Measurements from ENCODE around the gene PAPLN. TPM values are rescaled to one million over a fixed set of nuclear protein-coding genes. Genes with fewer than 3 reads are reported as not detected.

The PAPLN gene
- total and polyA plus RNA-seq, 2 experiments from 2014 or later, result 2.8 to 13.2 TPM

DNA sequence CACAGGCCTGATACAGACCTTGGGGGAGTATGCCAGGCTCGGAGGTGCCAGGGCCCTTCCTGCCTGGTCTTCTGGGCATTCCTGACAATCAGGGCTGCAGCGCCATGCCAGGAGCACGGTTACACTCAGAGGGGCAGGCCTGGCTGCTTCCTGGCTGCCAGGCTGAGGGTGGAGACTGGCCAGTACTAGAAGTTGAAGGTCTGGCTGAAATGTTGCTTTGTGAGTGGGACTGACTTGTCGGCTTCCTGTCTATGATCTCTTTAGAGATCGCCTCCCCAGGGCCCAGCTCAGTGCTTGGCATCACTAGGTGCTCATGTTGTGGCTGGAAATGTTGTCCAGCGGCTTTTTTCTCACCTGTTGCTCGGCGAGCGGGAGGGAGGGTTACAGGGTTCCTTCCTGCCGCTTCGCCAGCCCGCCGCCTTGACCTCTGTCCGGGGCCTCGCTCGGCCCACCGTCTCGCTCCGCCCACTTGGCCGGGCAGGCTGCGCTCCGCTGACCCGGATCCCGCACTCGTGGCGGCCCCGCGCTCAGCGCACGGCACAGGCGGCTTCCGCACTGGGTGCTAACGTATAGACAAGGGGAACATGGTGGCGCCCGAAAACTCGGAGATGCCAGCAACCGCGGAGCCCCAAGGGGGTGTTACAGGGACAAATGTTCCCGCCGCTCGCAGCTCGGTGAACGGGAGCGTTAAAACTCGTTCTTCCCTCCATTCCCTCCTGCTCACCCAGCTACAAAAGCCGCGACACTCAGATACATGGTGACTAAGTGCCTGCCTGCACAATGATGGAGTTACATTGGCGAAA lies 32.6 kb downstream of the PAPLN start:
- Histone ChIP-seq H3K4me3 (peak overlapping the region; percentile 58), H3K4me2 (peak overlapping the region; percentile 79), H3K27ac (ENCODE audit: low read depth) (no peak overlapping the region), H4K20me1 (replicated peaks; ENCODE audit: insufficient read depth) (peaks cover 6% of the 10 kb centered on the region; the same call in 1 of the 2 replicates), H3K4me1 (ENCODE audit: insufficient read depth) (peaks cover 4% of the 10 kb centered on the region), H3K36me3 (ENCODE audit: insufficient read depth) (peaks cover 5% of the 10 kb centered on the region; the same call in 1 of the 2 replicates), H3K9me2 (ENCODE audit: insufficient read depth) (no peaks in the 10 kb centered on the region), H3K79me2 (replicated peaks; ENCODE audit: insufficient read depth) (no peaks in the 10 kb centered on the region), H3F3A (replicated peaks; ENCODE audit: low read depth) (peaks cover 12% of the 10 kb centered on the region; the same call in 1 of the 2 replicates), H2AFZ (peak overlapping the region; percentile 82; the same call in 1 of the 2 replicates), H3K27me3 (ENCODE audit: insufficient read depth) (no peaks in the 10 kb centered on the region)
- Mint-ChIP-seq H3K27me3 (ENCODE audit: insufficient read depth, low read depth, poor library complexity) (peaks cover 2% of the 10 kb centered on the region), H3K27ac (no peak overlapping the region), H3K4me1 (peaks cover 5% of the 10 kb centered on the region), H3K36me3 (ENCODE audit: low read depth) (peaks cover 22% of the 10 kb centered on the region), H3K4me3 (peak overlapping the region; percentile 68), H3K9me3 (no peaks in the 10 kb centered on the region)
- ATAC-seq, result peak; percentile 85
- peak; percentile 78 for DNase-seq (ENCODE audit: low spot score)
- TF ChIP-seq EZH2phosphoT487 (IDR thresholded peaks at IDR 0.05; ENCODE audit: unreplicated experiment) (no peak), ZNF462 (CRISPR knock-in tag; IDR thresholded peaks at IDR 0.05) (no peak), ZNF114 (CRISPR knock-in tag; IDR thresholded peaks at IDR 0.05) (no peak)

DNA sequence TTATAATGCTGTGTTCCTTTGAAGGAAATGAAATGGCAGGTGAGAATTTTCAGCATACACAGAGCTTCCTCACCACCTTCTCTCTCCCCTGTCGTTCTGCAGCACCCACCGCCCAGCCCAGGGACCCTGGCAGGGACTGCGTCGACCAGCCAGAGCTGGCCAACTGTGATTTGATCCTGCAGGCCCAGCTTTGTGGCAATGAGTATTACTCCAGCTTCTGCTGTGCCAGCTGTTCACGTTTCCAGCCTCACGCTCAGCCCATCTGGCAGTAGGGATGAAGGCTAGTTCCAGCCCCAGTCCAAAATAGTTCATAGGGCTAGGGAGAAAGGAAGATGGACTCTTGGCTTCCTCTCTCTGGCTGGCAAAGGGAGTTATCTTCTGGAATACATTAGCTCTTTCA lies 35.1 kb downstream of the PAPLN start:
- Histone ChIP-seq H3K79me2 (replicated peaks; ENCODE audit: insufficient read depth) (no peaks in the 10 kb centered on the region), H3K9me2 (ENCODE audit: insufficient read depth) (no peaks in the 10 kb centered on the region), H4K20me1 (replicated peaks; ENCODE audit: insufficient read depth) (peaks cover 8% of the 10 kb centered on the region; the same call in 1 of the 2 replicates), H3K4me1 (ENCODE audit: insufficient read depth) (peaks cover 10% of the 10 kb centered on the region), H3K27ac (ENCODE audit: low read depth) (no peak overlapping the region), H2AFZ (no peak overlapping the region), H3K27me3 (ENCODE audit: insufficient read depth) (no peaks in the 10 kb centered on the region), H3F3A (replicated peaks; ENCODE audit: low read depth) (peaks cover 15% of the 10 kb centered on the region; the same call in 1 of the 2 replicates), H3K4me2 (no peak overlapping the region), H3K36me3 (ENCODE audit: insufficient read depth) (peaks cover 5% of the 10 kb centered on the region; the same call in 1 of the 2 replicates), H3K4me3 (no peak overlapping the region)
- Mint-ChIP-seq H3K27me3 (ENCODE audit: insufficient read depth, low read depth, poor library complexity) (peaks cover 2% of the 10 kb centered on the region), H3K9me3 (no peaks in the 10 kb centered on the region), H3K4me3 (no peak overlapping the region), H3K27ac (no peak overlapping the region), H3K36me3 (ENCODE audit: low read depth) (peaks cover 29% of the 10 kb centered on the region), H3K4me1 (peaks cover 14% of the 10 kb centered on the region)
- no peak for ATAC-seq
- no peak for DNase-seq (ENCODE audit: low spot score)
- TF ChIP-seq ZNF462 (CRISPR knock-in tag; IDR thresholded peaks at IDR 0.05) (no peak), EZH2 (IDR thresholded peaks at IDR 0.05; ENCODE audit: low read depth, unreplicated experiment) (no peak)

Measured in GM23338 (cell line).